ENCODE results near the gene APP.
"Not testable (repeated sequence)": the region's sequence is repeated elsewhere in the genome, so short reads cannot be mapped to it uniquely, and the experiment has no call there.

Gene APP

DNA sequence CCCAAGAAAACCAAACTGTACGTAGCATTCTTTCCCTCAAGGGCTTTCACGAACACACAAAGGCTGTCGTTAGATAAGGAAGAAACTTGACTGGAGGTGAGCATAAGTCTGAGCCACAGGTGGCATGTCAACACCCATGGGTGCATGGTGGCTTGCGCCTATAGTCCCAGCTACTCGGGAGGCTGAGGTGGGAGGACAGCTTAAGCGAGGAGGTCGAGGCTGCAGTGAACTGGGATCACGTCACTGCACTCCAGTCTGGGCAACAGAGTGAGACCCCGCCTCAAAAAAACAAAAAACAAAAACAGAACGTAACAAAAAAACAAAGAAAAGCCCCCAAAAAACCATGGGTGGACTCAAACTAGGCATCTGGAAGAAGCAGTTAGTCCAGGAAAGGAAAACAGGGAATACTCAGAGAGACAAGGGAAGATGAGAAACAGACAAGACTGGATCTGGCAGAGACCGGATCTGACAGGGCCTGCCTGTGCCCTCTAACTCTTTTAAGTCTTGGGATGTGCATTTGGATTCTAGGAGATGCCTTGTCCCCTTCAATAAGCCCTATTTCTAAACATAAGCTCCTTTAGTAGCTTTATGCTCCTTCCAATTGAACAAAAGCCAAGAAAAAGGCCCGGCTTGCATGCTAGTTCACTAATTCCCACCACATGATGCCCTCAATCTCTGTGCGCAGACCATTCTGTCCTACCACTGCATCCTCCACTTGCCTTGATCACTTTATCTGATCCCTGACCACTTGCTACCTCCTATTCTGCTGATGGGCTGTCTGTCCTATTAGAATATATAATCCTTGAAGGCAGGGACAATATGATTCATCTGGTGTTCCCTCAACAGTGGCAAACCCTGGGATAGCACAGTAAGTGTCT is 73.8 kb downstream of the APP start:
- no peak for DNase-seq

DNA sequence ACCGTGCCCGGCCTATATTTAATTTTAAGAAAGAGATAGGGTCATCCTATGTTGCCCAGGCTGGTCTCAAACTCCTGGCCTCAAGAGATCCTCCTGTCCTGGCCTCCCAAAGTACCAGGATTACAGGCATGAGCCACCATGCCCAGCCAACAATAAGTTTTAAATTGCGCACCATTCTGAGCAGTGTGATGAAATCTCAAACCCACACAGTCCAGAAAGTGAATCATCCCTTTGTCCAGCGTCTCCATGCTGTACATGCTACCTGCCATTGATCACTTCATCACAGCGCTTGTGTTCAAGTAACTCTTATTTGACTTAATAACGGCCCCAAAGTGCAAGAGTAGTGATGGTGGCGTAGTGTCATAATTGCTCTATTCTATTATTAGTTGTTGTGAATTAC is 75.4 kb downstream of the APP start:
- no peak for DNase-seq

DNA sequence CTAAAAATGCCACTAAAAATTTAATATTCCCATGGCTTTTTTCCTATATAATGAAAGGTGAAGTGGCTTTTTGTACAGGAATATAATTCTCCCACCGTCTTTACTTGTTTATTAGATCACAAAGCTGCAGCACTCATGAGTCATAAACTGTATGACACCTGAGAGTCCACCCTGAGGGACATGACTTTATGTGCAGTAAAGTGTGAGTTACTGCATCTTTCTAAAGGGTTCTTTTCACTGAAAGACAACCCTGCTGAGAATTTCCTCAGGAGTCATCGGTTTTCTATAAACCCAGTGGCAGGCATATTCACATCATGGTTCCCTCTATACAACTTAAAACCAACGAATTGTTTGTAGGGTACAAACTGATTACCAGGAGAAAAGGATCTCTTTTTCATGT is 77.4 kb downstream of the APP start:
- no peak for DNase-seq

DNA sequence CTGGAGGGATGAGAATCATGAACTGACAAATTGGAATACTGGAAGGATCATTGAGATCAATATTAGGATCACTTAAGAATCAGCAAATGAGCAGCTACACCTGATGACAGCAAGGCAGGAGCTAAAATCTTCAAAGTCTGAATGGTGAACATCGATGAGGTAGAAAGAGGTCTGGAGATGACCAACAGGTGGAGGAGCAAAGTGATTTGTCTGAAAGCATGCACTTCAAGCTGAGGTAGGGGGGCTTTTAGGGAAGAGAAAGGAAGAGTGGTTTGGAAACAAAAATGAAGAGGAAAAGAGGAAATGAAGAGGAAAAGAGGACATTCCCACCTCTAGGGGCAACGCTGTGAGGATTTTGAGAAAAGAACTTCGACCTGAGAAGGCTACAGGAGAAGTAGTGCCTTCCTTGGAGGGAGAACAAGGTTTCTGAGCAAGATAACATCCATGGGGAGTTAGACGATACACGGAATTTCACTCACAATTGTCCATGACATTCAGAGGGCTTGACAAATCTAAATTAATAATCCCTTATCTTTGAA is 79.0 kb downstream of the APP start:
- no peak for DNase-seq

DNA sequence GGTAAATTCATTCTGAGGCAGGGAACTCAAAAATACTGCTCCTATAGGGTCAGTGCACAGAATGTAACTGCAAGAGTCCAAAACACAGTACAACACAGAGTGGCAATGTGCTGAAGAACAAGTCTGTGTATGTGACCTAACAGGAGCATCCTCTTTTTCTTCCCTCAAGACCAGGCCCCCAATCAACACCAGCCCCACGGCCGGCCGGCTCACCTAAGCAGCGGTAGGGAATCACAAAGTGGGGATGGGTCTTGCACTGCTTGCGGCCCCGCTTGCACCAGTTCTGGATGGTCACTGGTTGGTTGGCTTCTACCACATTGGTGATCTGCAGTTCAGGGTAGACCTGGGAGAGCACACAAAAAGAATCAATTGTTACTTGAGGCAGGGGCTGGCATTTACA is 80.8 kb downstream of the APP start:
- no peak for DNase-seq

DNA sequence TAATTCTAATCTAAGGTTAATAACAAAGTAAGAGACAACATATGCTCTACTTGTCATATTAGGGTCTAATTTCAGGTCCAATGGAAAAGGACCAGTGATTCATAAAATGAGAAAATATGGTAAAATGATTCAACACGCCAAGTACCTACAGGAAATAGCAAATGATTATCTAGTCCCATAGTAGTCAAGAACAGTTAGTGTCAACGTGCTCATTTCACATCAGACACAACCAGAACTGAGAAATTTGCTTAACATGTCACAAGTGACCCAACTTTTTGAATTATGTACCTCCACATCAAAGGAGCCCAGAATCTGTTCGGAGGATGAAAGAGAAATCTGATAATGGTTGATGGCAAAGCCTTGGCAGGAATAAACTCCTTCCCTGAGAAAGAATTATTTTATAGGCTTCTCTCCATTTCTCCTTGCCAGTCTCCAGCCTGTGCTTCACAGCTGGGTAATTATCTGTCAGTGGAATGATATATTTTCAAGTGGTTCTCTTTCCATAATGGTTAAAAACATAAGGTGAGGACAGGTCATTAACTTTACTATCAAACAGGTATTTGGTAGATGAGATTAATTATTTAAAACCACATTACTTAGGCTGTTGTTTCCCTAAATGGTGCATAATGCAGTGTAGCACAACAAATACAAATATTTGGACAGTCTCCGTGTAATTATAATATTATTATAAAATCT is 83.2 kb downstream of the APP start:
- DNase-seq = no peak

DNA sequence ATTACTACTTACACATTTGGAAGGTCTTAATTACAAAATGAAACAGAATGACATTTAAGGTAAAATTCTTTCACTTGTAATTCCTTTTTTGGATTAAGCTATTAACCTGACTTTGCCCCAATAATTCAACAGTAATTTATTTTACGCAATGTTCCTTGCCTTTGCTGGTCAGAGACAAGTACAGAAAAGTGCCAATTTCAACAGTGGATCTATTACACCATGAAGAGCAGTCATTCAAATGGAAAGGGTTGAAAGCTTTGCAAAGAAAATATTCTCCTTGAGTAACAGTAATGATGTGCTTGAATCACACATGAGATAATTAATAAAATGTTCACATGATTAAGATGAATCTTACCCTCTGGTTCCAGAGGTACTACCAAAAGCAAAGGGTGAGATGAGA is 84.7 kb downstream of the APP start:
- DNase-seq = no peak

DNA sequence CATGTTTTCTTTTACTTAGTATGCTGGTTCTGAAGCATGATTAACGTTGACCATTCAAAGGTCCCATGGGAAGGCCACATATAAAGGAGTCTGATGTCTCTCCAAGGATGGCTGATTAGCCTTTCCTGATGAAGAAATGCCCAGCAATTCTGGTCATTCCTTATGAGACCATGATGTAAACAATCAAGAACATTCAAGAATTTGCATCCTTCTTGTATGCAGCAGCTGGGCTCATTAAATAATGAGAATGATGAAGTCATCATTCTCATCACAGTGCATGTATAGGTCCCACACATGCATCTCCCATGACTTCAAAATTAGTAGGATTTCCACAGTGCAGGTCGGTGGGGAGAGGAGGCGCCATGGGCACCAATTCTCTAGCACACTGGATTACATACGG is 85.4 kb downstream of the APP start:
- no peak for DNase-seq

DNA sequence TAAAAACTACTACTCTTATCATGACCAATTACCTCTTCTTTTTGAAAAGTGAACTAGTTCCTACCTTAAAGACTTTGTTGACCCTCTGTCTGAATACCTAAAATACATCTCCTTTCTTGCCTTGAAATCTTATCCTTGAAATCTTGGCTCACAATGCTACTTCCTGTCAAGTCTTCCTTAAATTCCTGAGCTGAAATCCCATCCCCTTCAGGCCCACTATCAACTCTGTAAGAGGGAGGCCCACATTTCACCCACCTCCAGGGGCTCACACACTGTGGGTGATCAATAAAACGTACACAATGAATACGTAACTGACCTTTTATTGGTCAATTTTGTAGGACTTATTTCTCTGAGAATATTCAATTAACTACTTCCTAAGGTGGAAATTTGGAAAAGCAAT is 88.0 kb downstream of the APP start:
- DNase-seq = no peak

DNA sequence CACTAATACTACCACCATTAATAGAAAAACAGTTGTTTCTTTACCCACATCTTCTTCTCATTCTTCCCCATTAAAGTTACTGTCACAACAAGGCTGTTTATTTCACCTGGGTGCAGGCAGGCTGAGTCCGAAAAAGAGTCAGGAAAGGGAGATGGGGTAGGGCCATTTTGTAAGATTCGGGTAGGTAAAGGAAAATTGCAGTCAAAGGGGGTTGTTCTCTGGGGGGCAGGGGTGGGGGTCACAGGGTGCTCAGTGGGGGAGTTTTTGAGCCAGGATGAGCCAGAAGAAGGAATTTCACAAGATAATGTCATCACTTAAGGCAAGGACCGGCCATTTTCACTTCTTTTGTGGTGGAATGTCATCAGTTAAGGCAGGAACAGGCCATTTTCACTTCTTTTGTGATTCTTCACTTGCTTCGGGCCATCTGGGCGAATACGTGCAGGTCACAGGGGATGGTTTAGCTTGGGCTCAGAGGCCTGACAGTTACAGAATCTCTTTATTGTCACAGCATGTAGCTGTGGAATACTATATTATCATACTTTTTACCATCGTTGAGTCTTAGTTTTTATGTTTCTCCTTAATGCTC is 89.3 kb downstream of the APP start:
- DNase-seq = not testable (repeated sequence)

DNA sequence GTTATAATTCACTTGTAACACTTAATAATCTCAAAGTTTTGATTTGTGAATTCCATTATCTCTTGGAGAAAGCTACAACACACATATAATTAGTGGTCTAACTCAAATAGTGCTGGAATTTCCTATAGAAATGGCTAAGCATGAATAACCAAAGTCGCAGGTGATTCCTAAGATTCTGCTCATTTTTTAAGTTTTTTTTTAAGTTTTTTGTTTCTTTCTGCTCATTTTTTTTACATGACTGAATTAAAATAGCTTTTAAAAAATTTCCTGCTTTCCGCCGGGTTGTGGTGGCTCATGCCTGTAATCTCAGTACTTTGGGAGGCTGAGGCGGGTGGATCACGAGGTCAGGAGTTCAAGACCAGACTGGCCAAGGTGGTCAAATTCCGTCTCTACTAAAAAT is 90.4 kb downstream of the APP start:
- DNase-seq = no peak

DNA sequence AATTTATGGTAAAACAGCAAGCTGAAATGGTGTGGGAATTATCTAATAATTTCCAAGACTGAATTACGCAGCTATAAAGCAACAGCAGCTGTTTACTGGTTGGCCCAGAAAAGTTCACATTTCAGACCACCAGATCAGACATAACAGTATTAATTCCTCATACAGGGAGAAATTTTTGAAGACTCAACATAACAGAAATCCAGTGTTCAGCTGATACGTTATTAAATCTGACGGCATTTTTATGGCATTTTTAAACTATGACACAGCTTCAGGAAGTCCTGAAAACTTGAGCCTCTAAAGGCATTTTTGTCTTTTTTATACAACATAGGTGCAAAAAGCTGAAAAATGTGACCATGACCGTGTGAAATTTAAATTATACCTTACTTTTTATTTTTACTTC is 91.2 kb downstream of the APP start:
- no peak for DNase-seq

DNA sequence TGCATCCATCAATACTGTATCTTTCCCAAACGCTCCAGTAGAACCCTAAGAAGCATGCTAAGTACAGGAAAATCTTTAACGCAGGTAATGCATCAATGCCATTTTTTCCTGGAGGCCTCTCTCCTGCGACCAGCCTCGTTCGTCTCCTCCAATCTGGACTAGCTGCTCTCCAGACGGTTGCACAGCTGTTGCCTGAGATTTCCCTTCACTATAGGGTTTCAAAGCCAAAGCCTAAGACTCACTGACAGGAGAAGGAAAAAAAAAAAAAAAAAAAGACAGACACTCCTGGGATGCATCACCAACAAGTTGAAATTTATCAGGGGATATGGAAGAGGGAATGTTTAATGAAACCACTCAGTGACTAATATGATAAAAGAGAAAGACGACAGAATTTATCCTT is 93.0 kb downstream of the APP start:
- DNase-seq = no peak

DNA sequence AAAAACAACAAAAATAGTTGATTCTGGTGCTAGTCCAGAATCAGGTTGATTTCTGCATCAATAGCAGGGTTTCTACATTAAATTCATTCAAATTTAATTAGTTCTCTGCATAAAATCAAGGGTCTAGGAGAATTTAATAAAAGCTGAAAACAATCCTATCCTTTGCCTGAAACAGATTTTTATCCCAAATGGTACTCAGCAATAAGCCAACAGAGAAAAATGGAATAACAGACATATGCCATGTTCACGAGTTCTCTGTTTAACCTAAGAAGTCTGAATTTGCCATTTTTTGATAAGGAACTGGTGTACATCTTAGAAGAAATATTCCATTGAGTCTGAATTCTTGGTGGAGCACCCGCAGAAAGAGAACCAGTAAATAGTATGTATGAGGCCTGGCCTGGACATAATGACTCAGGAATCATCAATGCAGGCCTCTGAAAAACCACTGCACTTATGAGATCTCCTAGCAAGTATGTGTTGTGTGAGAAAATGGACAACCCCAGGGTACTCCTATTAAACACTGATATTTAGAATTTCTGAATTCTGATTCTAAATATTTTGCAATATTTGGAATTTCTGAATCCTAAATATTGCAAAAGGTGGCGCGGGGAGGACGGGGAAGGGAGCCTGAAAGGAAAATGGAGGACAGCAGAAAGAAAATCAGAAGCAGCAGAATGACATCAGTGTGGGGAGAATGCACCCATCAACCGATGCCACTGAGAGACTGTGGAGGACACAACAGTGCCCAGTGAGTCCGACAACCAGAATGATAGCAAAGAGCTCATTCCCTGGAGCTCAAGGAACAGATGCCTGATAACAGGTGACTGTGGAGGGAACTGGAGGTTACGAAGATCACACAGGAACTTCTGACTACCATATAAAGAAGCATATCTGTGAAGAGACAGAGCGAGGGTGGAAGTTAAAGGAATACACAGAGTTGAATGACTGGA is 97.6 kb downstream of the APP start:
- peak; percentile 19 for DNase-seq

DNA sequence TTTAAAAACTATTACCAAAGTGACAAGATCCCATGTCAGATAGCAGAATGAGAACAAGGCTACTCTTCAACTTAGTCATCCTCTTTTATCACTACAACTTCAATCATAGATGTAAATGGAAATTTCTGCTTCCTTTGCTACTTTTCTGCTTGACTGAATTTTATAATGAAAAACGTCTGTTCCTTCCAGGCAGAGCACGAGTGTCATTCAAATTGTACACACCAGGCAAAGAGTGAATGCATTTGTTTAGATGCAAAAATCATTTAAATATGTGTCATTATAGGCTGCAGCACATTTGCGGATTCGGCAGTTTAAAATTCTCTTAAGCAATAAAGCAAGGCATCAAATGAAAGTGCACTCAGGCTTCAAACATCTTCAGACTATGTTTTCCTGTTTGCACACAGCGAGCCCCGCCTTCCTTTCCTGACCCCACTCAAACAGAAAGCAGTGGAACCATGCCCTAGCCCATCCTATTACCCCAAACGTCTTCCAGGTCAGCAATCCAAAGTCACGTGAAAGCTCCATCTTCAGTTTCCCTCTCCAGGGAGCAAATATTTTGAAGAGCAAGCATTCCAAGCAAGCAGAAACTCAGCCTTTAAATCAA is 99.6 kb downstream of the APP start:
- DNase-seq = peak; percentile 10

DNA sequence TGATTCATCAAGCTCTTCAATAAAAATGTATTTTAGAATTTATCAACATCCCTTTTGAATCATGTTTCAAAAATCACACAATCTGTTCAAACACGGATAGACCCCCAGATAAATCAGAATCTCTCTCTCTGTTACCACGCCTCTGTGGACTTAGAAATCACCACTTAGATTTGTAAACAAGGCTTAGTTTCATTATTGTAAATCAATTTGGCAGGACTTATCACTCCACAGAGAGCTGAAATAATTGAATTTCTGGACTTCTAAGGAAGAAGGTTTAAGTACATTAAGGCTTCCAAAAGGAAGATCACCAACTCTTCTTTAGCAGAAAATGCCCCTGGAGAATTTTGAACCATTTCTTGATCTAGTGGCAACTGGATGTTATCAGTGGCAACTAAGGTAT is 100.4 kb downstream of the APP start:
- no peak for DNase-seq

DNA sequence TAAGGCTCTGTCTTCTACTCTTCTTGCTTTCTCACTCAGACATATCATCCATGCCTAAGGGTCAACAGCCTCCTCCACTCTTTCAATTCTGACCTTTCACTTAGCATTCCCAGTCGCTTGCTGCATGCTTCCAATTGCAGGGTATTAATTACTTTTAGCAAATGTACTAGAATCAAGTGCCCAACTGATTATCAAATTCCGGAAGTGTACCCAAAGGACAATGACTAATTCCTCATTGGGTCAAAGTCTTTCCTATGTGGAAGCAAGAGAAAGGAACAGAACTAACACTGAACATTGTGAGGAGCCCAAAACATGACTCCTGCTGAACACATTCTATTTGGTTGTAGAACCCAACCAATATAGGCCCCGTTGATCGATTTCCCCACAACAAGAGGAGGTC is 101.8 kb downstream of the APP start:
- DNase-seq = no peak

DNA sequence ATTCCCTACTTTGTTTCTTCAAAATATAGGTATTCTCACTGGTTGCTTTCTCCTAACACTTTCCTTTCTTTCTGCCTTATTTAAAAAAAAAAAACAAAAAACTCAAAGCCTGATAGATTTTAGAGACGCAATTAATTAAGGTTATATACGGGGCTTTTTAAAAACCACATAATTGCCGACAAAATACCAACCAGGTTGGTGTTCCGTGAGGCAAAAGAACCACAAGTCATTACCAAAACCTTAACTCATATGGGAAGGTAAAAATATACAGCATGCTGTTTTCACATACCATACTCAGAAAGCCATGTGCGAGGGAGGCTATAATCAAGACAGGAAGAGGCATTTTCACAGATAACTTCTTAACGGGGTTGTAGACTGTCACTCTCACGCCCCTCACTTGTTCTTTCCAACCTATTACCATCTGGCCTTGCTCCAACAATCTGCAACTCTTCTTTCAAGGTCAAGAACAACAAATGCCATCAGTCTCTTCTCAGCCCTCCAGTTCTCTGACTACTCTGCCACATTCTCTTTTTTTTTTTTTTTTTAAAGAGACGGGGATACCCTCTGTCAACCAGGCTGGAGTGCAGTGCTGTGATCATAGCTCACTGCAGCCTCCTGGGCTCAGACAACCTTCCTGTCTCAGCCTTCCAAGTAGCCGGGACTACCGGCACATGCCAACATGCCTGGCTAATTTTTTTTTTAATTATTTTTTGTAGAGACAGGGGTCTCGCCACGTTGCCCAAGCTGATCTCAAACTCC is 102.6 kb downstream of the APP start:
- peak; percentile 7 for DNase-seq

DNA sequence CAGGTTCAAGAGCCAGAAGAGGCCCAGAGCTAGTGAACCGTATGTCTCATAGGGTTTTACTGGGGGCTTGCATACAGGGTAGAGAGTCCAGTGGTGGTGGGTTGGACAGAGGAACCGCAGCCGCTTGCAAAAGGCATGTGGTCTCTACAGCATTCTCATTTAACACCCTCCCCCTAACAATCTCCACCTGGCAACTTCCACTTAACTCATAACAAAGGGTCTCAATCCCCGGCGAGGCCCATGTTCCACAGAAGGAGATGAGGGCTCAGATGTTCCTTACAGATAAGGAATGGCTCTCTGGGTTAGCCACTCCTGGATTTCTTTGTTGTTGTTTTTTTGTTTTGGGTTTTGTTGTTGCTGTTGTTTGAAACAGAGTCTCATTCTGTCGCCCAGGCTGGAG is 106.1 kb downstream of the APP start:
- no peak for DNase-seq

DNA sequence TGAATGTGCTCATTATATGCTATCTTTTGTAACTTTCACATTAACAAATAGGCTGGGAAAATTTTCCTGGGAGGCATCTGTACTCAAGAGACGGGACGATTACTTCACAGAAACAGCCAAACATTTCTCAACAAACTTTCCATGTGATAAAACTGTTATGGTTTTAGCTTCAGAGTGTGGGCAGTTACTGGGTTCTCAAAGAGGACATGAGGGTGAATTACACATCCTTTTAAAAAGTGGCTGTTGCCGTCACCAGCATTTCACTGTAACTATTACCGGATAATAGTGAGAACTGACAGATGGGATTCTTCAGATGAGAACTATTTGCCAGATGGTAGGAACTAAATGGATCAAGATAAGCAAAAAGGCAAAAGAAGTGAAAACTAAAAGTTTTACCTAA is 109.1 kb downstream of the APP start:
- no peak for DNase-seq

DNA sequence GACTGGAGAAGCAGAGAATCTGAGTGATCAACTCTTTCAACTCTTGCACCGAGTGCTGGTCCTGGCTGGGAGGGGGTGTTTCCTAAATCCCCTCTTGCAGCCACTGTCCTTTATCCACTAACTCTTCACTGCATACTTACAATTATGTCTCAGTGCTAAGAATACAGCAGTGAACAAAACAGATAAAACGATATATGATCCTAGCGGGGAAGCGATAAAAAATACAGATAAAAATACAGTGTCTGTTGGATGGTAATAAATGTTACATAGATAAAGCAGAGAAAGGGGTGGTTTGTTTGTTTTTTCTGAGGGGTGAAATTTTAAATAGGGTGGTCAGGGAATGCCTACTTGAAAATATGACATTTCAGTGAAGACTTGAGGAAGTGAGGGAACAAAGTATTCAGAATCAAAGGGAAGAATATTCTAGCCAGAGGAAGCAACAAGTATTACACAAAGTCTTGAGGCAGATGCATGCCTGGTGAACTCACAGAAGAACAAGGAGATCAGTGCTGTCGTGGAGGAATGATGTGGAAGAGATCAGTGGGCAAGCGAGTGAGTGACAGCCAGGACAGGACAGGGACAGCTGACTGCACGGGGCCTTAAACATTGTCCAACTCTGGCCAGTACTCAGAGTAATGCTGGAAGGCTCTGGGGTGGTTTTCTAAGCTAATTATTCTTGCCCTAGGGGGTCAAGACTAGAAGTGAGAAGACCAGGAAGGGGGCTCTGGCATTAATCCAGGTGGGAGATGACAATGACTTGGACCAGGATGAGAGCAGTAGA is 110.0 kb downstream of the APP start:
- no peak for DNase-seq

All from kidney glomerular epithelial cell (primary cell).